KMS-11 (cell line): ENCODE measurements around the gene AKR1D1.
"Not testable (repeated sequence)": the region's sequence is repeated elsewhere in the genome, so short reads cannot be mapped to it uniquely, and the experiment has no call there.

Source experiments
- H2AFZ ChIP-seq: fragments of 200-600 bp; sonication (generic); 2 replicates; pipeline ENCODE4 v1.6.1; 2016; ENCODE audit warnings: antibody characterized with exemption, mixed run types, low read depth
- H3K27ac ChIP-seq: fragments of 200-600 bp; sonication (generic); 2 replicates; pipeline ENCODE4 v1.6.1; 2016; ENCODE audit warnings: mild to moderate bottlenecking, mixed run types
- H3K27me3 ChIP-seq: fragments of 200-600 bp; sonication (generic); 2 replicates; pipeline ENCODE4 v1.6.1; 2017; ENCODE audit warnings: mild to moderate bottlenecking, low read depth, mixed run types, moderate library complexity; ENCODE audit not compliant: insufficient read depth
- H3K36me3 ChIP-seq: fragments of 200-600 bp; sonication (generic); 2 replicates; pipeline ENCODE4 v1.6.1; 2017; ENCODE audit warnings: mild to moderate bottlenecking, mixed run types; ENCODE audit not compliant: insufficient read depth
- H3K4me1 ChIP-seq: fragments of 200-600 bp; sonication (generic); 2 replicates; pipeline ENCODE4 v1.6.1; 2016; ENCODE audit warnings: mild to moderate bottlenecking, low read depth, mixed run types; ENCODE audit not compliant: poor library complexity, severe bottlenecking
- H3K4me2 ChIP-seq: fragments of 200-600 bp; sonication (generic); 2 replicates; pipeline ENCODE4 v1.7.0; 2016; ENCODE audit warnings: mild to moderate bottlenecking, mixed run types
- H3K4me3 ChIP-seq: fragments of 200-600 bp; sonication (generic); IDR thresholded peaks from 2 replicates; pipeline ENCODE4 v1.6.1; 2017; ENCODE audit warnings: low read depth, low read length, mixed read lengths; ENCODE audit not compliant: insufficient read depth
- H3K79me2 ChIP-seq: fragments of 200-600 bp; sonication (generic); 2 replicates; pipeline ENCODE4 v1.6.1; 2016; ENCODE audit warnings: low read depth, mixed run types; ENCODE audit not compliant: insufficient read depth
- H3K9ac ChIP-seq: fragments of 200-600 bp; sonication (generic); 2 replicates; pipeline ENCODE4 v1.6.1; 2016; ENCODE audit warnings: mild to moderate bottlenecking, mixed run types
- H4K20me1 ChIP-seq: fragments of 200-600 bp; sonication (generic); 2 replicates; pipeline ENCODE4 v1.6.1; 2016; ENCODE audit warnings: mild to moderate bottlenecking, mixed run types; ENCODE audit not compliant: insufficient read depth
- TF ChIP-seq, protein P1 (sequence below): fragments of 200-600 bp; sonication (generic); conservative IDR thresholded peaks from 2 replicates; pipeline ENCODE4 v1.6.1; 2017; ENCODE audit warnings: low read depth, mild to moderate bottlenecking, antibody characterized with exemption, low read length, moderate library complexity, mixed read lengths

AKR1D1 gene

DNA sequence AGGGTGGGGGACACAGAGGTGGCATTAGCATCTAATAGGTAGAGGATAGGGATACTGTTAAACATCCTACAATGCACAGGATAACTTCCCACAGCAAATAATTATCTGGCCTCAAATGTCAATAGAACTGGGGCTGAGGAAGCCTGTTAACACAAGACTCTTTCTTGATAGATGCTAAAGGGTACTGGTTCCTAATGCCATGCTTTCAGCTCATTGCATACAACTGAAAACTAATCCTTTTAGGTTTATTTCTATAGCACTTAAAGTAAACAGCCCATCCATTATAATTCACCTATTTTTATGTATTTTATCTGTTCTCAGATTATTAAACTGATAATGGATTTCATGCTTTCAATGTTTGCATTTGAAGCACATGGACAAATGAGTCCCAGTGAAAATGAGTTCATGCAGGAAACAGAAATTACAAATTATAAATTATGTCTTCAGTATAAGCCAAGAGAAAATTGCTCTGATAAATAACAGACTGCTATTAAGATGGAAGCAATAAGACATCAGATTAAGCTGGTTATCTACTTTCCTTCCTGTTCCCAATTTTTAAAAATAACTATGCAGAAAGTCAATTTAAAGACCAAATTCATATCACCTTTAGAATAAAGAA, 66.4 kb downstream of the AKR1D1 start:
- TF ChIP-seq, protein P1, sequence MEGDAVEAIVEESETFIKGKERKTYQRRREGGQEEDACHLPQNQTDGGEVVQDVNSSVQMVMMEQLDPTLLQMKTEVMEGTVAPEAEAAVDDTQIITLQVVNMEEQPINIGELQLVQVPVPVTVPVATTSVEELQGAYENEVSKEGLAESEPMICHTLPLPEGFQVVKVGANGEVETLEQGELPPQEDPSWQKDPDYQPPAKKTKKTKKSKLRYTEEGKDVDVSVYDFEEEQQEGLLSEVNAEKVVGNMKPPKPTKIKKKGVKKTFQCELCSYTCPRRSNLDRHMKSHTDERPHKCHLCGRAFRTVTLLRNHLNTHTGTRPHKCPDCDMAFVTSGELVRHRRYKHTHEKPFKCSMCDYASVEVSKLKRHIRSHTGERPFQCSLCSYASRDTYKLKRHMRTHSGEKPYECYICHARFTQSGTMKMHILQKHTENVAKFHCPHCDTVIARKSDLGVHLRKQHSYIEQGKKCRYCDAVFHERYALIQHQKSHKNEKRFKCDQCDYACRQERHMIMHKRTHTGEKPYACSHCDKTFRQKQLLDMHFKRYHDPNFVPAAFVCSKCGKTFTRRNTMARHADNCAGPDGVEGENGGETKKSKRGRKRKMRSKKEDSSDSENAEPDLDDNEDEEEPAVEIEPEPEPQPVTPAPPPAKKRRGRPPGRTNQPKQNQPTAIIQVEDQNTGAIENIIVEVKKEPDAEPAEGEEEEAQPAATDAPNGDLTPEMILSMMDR = no peak
- Histone ChIP-seq H3K4me1 (no peaks in the 10 kb centered on the region), H3K9ac (no peak overlapping the region), H3K27me3 (no peaks in the 10 kb centered on the region), H3K36me3 (no peaks in the 10 kb centered on the region), H4K20me1 (no peaks in the 10 kb centered on the region), H3K4me2 (no peak overlapping the region), H3K79me2 (no peaks in the 10 kb centered on the region), H2AFZ (no peak overlapping the region), H3K4me3 (no peak overlapping the region), H3K27ac (no peak overlapping the region)

DNA sequence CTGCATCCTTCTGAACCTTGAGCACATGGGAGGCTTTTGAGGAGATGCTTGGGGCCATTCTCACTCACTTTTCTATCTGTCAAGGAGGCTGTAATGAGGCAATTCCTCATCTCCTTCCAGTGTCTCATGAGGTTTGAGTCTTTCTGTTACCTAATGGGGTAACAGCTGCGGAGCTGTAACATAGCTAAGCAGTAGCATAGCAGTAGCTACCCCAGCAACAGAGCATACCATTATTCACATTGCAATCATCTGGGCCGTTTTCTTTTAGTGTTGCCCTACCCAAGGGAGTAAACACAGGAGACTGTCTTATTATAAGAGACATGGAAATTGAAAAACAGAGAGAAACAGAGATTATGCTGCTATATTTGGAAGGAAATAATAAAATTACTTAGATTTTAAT, 68.7 kb downstream of the AKR1D1 start:
- Histone ChIP-seq H2AFZ (no peak overlapping the region), H3K4me1 (no peaks in the 10 kb centered on the region), H4K20me1 (no peaks in the 10 kb centered on the region), H3K36me3 (no peaks in the 10 kb centered on the region), H3K9ac (no peak overlapping the region), H3K4me3 (no peak overlapping the region), H3K27me3 (no peaks in the 10 kb centered on the region), H3K4me2 (no peak overlapping the region), H3K27ac (no peak overlapping the region), H3K79me2 (no peaks in the 10 kb centered on the region)
- TF ChIP-seq, protein P1 = no peak

DNA sequence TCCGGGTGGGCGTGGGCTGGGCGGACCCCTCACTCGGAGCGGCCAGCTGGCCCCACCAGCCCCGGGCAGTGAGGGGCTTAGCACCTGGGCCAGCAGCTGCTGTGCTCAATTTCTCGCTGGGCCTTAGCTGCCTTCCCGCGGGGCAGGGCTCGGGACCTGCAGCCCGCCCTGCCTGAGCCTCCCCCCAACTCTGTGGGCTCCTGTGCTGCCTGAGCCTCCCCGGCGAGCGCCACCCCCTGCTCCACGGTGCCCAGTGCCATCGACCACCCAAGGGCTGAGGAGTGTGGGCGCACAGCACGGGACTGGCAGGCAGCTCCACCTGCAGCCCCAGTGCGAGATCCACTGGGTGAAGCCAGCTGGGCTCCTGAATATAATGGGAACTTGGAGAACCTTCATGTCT, 70.0 kb downstream of the AKR1D1 start:
- not testable (repeated sequence) for H3K4me2 ChIP-seq, H3K27ac ChIP-seq, H3K4me3 ChIP-seq, H4K20me1 ChIP-seq, H3K4me1 ChIP-seq, H3K9ac ChIP-seq, H3K36me3 ChIP-seq, H3K79me2 ChIP-seq, H2AFZ ChIP-seq, H3K27me3 ChIP-seq

DNA sequence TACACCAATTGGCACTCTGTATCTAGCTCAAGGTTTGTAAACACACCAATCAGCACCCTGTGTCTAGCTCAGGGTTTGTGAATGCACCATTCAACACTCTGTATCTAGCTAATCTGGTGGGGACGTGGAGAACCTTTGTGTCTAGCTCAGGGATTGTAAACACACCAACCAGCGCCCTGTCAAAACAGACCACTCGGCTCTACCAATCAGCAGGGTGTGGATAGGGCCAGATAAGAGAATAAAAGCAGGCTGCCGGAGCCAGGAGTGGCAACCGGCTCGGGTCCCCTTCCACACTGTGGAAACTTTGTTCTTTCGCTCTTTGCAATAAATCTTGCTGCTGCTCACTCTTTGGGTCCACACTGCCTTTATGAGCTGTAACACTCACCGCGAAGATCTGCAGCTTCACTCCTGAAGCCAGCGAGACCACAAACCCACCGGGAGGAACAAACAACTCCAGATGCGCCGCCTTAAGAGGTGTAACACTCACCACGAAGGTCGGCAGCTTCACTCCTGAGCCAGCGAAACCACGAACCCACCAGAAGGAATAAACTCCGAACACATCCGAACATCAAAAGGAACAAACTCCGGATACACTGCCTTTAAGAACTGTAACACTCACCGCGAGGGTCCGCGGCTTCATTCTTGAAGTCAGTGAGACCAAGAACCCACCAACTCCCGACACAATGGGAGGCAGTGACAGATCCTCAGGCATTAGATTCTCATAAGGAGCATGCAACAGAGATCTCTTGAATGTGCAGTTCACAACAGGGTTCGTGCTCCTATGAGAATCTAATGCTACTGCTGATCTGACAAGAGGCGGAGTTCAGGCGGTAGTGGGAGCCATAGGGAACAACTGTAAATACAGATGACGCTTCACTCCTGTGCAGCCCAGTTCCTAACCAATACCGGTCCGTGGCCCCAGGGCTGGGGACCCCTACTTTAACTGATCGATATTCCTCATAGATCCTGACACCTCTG, 70.8 kb downstream of the AKR1D1 start:
- H3K36me3 ChIP-seq, H3K27me3 ChIP-seq, H3K9ac ChIP-seq, H3K4me2 ChIP-seq, H3K79me2 ChIP-seq, H3K4me1 ChIP-seq, H3K4me3 ChIP-seq, H4K20me1 ChIP-seq, H2AFZ ChIP-seq, H3K27ac ChIP-seq: not testable (repeated sequence)

DNA sequence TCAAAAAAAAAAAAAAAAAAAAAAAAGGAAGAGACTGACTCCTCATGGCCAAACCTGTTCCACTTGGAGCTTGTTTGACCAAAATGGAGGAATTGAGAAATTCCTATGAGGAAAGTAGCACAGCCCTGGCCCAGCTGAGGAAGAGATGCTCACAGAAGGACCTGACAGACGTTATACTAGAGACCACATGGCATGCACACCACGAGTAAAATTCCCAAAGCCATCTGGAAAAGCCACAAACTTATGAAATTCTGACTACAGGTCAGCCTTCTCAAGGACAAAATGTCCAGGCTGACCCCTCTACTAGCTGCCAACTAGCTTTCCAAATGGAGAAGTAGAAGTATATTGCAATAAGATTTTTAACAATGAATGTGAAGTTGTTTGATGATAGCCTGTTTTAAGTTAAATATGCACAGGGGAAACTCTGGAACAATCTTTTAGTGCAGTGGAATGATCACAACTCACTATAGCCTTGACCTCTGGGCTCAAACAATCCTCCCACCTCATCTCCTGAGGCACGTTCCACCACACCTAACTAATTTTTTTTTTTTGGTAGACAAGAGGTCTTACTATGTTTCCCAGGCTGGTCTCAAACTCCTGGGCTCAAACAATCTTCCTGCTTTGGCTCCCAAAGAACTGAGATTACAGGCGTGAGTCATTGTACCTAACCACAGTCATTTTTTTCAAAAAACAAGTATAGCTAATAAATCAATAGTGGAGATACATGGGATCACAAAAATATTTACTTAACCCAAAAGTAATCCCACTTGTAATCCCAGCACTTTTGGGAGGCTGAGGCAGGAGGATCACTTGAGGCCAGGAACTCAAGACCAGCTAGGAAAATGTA, 75.7 kb downstream of the AKR1D1 start:
- Histone ChIP-seq H2AFZ (no peak overlapping the region), H3K4me2 (no peak overlapping the region), H3K4me3 (no peak overlapping the region), H3K36me3 (no peaks in the 10 kb centered on the region), H3K27ac (no peak overlapping the region), H3K9ac (no peak overlapping the region), H3K4me1 (no peaks in the 10 kb centered on the region), H3K79me2 (no peaks in the 10 kb centered on the region), H3K27me3 (no peaks in the 10 kb centered on the region), H4K20me1 (no peaks in the 10 kb centered on the region)
- TF ChIP-seq, protein P1 = no peak
